ENCODE results near the gene MOCS3.

The MOCS3 gene, protein sequence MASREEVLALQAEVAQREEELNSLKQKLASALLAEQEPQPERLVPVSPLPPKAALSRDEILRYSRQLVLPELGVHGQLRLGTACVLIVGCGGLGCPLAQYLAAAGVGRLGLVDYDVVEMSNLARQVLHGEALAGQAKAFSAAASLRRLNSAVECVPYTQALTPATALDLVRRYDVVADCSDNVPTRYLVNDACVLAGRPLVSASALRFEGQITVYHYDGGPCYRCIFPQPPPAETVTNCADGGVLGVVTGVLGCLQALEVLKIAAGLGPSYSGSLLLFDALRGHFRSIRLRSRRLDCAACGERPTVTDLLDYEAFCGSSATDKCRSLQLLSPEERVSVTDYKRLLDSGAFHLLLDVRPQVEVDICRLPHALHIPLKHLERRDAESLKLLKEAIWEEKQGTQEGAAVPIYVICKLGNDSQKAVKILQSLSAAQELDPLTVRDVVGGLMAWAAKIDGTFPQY

DNA sequence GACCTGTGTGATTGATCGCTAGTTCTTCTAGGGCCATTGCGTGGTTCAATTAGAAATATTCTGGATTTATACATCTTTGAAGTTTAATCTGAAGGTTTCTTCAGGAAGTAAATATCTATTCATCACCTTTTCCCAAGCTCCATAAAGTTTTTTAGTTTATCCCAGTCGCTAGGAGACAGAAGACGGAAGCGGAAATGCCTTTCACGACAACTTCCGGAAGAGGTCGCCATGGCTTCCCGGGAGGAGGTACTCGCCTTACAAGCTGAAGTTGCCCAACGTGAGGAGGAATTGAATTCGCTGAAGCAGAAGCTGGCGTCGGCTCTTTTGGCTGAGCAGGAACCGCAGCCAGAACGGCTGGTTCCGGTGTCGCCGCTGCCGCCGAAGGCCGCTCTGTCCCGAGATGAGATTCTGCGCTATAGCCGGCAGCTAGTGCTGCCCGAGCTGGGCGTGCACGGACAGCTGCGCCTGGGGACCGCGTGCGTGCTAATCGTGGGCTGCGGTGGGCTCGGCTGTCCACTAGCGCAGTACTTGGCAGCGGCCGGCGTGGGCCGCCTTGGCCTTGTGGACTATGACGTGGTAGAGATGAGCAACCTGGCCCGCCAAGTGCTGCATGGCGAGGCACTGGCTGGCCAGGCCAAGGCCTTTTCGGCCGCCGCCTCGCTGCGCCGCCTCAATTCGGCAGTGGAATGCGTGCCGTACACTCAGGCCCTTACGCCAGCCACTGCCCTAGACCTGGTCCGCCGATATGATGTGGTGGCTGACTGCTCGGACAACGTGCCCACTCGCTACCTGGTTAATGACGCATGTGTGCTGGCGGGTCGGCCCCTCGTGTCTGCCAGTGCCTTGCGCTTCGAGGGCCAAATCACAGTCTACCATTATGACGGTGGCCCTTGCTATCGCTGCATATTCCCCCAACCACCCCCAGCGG, at the start of gene MOCS3:
MOCS3 (plus strand) TSS at position 204 of the 928 bp plus-strand sequence; CDS start at position 229, 25 bp downstream.
- Mint-ChIP-seq H3K4me3 (peak within 1 kb of the TSS; percentile 96), H3K36me3 (ENCODE audit: low read depth) (peaks cover 21% of the 10 kb centered on the region), H3K27me3 (ENCODE audit: low read depth) (no peaks in the 10 kb centered on the region), H3K27ac (peak within 1 kb of the TSS; percentile 97), H3K9me3 (no peaks in the 10 kb centered on the region), H3K4me1 (ENCODE audit: low read depth) (peaks cover 28% of the 10 kb centered on the region)
- peak; percentile 78 for DNase-seq (ENCODE audit: low spot score)

DNA sequence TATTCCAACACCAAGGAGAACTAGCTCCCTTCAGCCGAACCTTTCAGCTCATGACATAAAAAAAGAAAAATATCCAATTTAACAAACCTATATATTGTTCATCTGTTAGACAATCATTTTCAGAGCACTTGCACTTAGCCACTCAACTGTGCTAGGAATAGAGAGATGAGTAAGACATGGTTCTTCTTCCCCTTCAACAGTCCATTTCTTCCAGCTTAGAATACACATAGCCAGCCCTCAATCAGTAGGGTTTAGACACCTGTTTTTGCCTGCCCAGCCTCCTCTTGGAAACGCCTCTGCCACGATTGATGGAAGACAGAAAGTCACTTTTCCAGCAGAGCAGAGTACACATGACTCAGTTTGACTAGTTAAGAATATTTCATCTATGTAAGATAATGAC, 49.2 kb upstream of the MOCS3 start:
- no peak for DNase-seq (ENCODE audit: low spot score)
- Mint-ChIP-seq H3K27ac (no peak overlapping the region), H3K4me3 (no peak overlapping the region), H3K4me1 (ENCODE audit: low read depth) (peaks cover 34% of the 10 kb centered on the region), H3K27me3 (ENCODE audit: low read depth) (no peaks in the 10 kb centered on the region), H3K36me3 (ENCODE audit: low read depth) (peaks cover 20% of the 10 kb centered on the region), H3K9me3 (no peaks in the 10 kb centered on the region)

DNA sequence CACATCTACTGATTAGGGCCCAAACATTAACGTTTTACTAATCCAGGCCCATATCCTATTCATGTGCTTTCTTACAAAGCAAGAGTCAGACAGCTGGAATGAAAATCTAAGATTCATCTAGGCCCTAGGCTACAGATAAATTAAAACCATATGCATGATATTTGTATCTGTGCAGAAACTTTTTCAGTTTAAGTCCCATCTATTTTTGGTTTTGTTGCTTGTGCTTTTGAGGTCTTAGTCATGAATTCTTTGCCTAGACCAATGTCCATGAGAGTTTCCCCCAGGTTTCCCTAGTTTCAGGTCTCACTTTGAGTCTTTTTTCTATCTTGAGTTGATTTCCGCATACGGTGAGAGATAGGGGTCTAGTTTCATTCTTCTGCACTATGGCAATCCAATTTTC, 47.6 kb upstream of the MOCS3 start:
- no peak for DNase-seq (ENCODE audit: low spot score)
- peaks cover 42% of the 10 kb centered on the region for H3K4me1 Mint-ChIP-seq (ENCODE audit: low read depth)
- H3K9me3 Mint-ChIP-seq: no peaks in the 10 kb centered on the region
- H3K36me3 Mint-ChIP-seq (ENCODE audit: low read depth): peaks cover 20% of the 10 kb centered on the region
- H3K27me3 Mint-ChIP-seq (ENCODE audit: low read depth): no peaks in the 10 kb centered on the region
- no peak overlapping the region for H3K27ac Mint-ChIP-seq
- H3K4me3 Mint-ChIP-seq: no peak overlapping the region

DNA sequence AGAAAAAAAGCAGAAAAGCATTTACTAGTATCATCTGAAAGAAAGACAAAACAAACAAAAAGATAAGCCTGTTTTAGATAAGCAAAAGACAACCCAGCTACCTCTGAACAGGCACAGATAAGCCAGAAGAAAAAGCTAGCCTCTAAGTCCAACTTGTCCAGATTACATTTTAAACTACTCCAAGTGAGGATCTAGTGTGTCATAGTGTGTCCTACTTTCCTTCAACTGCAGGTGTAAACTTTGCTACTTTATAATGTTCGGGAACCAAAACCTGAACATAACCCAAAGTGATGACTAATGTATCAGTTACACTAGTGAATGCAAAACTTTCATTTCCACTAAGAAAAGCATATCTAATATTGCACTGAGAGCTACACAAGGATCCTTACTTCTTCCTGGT, 46.9 kb upstream of the MOCS3 start:
- Mint-ChIP-seq H3K4me1 (ENCODE audit: low read depth) (peaks cover 48% of the 10 kb centered on the region), H3K9me3 (no peaks in the 10 kb centered on the region), H3K4me3 (no peak overlapping the region), H3K27me3 (ENCODE audit: low read depth) (no peaks in the 10 kb centered on the region), H3K27ac (peak overlapping the region; percentile 18), H3K36me3 (ENCODE audit: low read depth) (peaks cover 24% of the 10 kb centered on the region)
- no peak for DNase-seq (ENCODE audit: low spot score)

DNA sequence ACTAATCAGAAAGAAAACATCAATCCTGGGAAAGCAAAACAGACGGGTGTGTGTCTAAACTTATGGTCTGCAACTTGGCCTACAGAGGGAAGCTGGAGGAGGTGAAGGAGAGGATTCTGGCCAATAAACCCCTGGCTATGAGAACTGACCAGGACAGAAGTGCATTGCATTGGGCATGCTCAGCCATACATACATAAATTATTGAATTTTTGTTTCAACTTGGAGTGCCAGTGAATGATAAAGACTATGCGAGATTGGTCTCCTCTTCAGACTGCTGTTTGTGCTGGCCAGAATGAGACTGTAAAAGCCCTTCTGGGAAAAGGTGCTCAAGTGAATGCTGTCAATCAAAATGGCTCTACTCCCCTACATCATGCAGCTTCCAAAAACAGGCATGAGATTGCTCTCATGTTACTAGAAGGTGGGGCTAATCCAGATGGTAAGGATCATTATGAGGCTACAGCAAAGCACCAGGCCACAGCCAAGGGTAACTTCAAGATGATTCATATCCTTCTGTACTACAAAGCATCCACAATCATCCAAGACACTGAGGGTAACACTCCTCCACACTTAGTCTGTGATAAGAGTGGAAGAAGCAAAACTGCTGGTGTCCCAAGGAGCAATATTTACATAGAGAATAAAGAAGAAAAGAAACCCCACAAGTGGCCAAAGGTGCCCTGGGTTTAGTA, 44.8 kb upstream of the MOCS3 start:
- Mint-ChIP-seq H3K27ac (peak overlapping the region; percentile 55), H3K27me3 (ENCODE audit: low read depth) (no peaks in the 10 kb centered on the region), H3K4me1 (ENCODE audit: low read depth) (peaks cover 57% of the 10 kb centered on the region), H3K4me3 (no peak overlapping the region), H3K36me3 (ENCODE audit: low read depth) (peaks cover 30% of the 10 kb centered on the region), H3K9me3 (no peaks in the 10 kb centered on the region)
- peak; percentile 34 for DNase-seq (ENCODE audit: low spot score)

DNA sequence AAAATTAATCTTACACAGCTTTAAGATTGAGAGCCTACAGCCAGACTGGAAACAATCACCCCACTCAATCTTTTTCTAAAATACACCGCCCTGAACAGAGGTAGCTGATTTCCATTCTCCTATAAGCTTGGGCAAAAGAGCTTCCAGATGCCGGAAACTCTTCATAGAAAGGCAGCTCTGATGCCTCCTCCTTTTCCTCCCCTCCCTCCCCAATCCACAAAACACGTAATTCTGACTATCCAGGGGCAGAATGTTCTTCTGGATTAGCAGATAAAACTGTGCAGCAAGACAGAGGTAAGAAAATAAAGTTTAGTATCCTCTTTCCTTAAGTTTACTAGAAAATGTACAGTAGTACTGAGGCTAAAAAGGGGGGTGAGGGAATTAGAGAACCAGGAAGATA, 43.2 kb upstream of the MOCS3 start:
- Mint-ChIP-seq H3K27me3 (ENCODE audit: low read depth) (no peaks in the 10 kb centered on the region), H3K36me3 (ENCODE audit: low read depth) (peaks cover 25% of the 10 kb centered on the region), H3K27ac (no peak overlapping the region), H3K4me1 (ENCODE audit: low read depth) (peaks cover 50% of the 10 kb centered on the region), H3K4me3 (no peak overlapping the region), H3K9me3 (no peaks in the 10 kb centered on the region)
- DNase-seq (ENCODE audit: low spot score): no peak

DNA sequence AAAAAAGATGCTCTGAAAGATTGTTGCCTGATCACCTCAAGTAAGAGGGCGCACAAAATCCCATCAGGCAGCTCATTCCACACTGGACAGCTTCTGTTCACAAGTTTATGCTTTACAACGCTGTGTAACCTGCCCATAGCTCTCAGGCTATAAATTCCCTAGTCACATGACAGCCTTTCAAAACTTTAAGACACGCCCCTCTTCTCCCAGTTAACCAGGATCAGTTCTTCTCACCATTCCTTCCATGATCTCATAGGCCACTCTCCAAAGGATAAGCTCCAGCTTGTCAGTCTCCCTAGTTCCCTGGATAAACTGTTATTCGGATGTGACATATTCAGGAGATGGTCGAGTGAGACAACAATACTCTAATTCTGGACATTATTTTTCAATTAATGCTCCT, 42.4 kb upstream of the MOCS3 start:
- DNase-seq (ENCODE audit: low spot score): no peak
- Mint-ChIP-seq H3K36me3 (ENCODE audit: low read depth) (peaks cover 25% of the 10 kb centered on the region), H3K27ac (no peak overlapping the region), H3K9me3 (no peaks in the 10 kb centered on the region), H3K4me3 (no peak overlapping the region), H3K27me3 (ENCODE audit: low read depth) (no peaks in the 10 kb centered on the region), H3K4me1 (ENCODE audit: low read depth) (peaks cover 44% of the 10 kb centered on the region)

DNA sequence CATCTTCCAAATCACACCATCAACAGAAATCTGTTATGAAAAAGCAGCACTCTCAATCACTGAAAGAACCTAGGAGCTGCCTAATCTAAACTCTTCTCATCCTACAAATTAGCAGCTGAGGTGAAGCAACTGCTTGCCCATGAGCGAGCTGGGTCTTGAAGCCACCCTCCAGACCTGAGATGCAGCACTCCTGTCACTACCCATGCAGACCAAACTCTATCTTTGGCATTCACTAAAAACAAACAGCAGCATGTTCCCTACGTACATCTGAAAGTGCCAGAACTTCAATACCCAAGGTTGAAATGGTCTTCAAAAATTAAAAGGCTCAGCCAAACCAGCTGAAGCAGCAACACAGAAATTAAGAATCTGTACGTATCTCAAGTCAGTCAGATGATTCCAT, 41.7 kb upstream of the MOCS3 start:
- peaks cover 37% of the 10 kb centered on the region for H3K4me1 Mint-ChIP-seq (ENCODE audit: low read depth)
- H3K27me3 Mint-ChIP-seq (ENCODE audit: low read depth): no peaks in the 10 kb centered on the region
- H3K36me3 Mint-ChIP-seq (ENCODE audit: low read depth): peaks cover 25% of the 10 kb centered on the region
- no peaks in the 10 kb centered on the region for H3K9me3 Mint-ChIP-seq
- H3K4me3 Mint-ChIP-seq: no peak overlapping the region
- no peak for DNase-seq (ENCODE audit: low spot score)
- H3K27ac Mint-ChIP-seq: peak overlapping the region; percentile 41

DNA sequence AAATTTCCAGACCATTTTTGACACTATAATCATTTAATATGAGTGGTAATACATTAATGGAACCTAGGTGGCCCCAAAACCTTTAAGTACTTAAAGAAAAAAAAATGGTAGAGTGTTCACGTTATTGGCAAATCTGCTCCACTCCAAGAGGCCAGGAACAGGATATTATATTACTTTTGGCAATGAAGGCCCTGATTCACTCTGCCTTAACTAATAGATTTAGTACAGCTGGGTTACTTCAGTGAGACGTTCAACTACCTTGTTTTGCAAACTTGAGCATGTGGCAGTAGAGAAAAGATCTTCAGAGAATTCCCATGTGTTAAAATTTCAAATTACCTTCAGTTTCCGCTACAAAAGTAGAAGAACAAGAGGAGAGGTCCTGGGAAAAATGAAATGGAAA, 40.2 kb upstream of the MOCS3 start:
- Mint-ChIP-seq H3K4me3 (no peak overlapping the region), H3K27ac (no peak overlapping the region), H3K4me1 (ENCODE audit: low read depth) (peaks cover 39% of the 10 kb centered on the region), H3K27me3 (ENCODE audit: low read depth) (no peaks in the 10 kb centered on the region), H3K36me3 (ENCODE audit: low read depth) (peaks cover 27% of the 10 kb centered on the region), H3K9me3 (no peaks in the 10 kb centered on the region)
- DNase-seq (ENCODE audit: low spot score): no peak

DNA sequence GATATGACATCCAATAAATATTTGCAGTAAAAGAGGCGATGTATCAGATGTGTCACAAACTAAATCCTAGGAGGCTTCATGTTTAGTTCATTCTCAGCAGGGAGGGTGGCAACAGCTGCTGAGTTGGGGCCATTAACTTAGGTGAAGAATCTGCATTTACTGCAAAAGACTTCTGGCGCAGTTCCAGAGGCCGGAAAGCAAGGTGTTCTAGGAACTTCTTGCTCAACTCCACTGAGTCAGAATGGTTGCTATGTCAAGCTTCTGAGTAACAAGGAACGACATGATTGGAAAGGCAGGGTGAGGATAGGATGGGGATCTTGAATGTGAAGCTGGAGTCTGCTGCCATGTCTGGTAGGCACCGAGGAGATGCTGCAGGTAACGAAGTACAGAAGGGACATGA, 39.1 kb upstream of the MOCS3 start:
- no peak overlapping the region for H3K27ac Mint-ChIP-seq
- no peak overlapping the region for H3K4me3 Mint-ChIP-seq
- DNase-seq (ENCODE audit: low spot score): no peak
- H3K36me3 Mint-ChIP-seq (ENCODE audit: low read depth): peaks cover 23% of the 10 kb centered on the region
- no peaks in the 10 kb centered on the region for H3K9me3 Mint-ChIP-seq
- H3K4me1 Mint-ChIP-seq (ENCODE audit: low read depth): peaks cover 33% of the 10 kb centered on the region
- H3K27me3 Mint-ChIP-seq (ENCODE audit: low read depth): no peaks in the 10 kb centered on the region

DNA sequence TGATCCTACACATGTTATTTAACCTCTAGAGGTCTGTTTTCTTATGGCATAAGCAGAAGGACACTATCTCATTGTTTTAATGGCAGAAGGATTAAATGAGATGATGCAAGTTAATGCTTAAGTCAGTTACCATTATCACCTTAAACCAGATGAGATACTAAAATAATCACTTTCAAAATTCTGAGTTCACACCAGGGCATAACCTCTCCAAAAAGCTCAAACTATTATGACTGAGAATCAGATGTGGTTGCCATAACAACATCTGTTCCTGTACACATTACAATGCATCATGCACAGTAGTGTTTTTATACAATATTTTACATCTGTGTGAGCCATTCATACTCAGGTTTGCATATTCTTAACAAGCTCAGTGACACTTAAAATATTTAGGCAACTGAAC, 37.6 kb upstream of the MOCS3 start:
- H3K4me1 Mint-ChIP-seq (ENCODE audit: low read depth): peaks cover 36% of the 10 kb centered on the region
- H3K9me3 Mint-ChIP-seq: no peaks in the 10 kb centered on the region
- no peak overlapping the region for H3K4me3 Mint-ChIP-seq
- H3K27ac Mint-ChIP-seq: no peak overlapping the region
- H3K36me3 Mint-ChIP-seq (ENCODE audit: low read depth): peaks cover 32% of the 10 kb centered on the region
- no peaks in the 10 kb centered on the region for H3K27me3 Mint-ChIP-seq (ENCODE audit: low read depth)
- DNase-seq (ENCODE audit: low spot score): no peak

DNA sequence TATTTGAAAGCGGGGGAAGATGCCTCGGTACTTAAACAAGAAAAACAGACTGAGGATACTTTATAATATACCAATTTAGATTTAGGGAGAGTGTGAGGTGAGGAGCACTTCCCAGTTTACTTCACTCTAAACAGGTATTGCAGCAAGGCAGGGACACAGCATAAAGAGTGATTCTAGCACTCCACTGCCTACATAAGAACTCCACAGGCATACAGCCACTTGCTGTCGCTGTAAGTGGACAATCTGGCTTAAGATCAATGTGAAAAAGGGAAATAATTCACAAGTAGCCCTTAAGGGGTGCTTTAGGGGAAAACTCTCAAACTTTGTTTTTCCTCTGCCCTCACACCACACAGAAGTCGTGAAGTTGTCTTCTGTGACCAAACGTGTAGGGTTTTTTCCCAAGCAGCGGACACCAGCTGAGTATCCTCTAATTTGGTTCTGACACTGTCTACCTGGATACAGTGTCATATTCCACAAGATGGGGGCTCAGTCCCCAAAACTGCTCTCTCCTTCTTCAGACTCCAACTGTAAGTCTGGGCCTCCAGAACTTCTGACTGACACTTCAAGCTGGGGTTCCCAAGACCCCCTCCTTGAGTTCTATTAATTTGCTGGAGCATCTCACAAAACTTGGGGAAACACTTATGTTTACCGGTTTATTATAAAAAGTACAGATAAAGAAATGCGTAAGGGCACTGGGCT, 36.7 kb upstream of the MOCS3 start:
- peaks cover 29% of the 10 kb centered on the region for H3K4me1 Mint-ChIP-seq (ENCODE audit: low read depth)
- H3K27ac Mint-ChIP-seq: no peak overlapping the region
- H3K36me3 Mint-ChIP-seq (ENCODE audit: low read depth): peaks cover 26% of the 10 kb centered on the region
- no peaks in the 10 kb centered on the region for H3K9me3 Mint-ChIP-seq
- no peak overlapping the region for H3K4me3 Mint-ChIP-seq
- no peaks in the 10 kb centered on the region for H3K27me3 Mint-ChIP-seq (ENCODE audit: low read depth)
- DNase-seq (ENCODE audit: low spot score): no peak

DNA sequence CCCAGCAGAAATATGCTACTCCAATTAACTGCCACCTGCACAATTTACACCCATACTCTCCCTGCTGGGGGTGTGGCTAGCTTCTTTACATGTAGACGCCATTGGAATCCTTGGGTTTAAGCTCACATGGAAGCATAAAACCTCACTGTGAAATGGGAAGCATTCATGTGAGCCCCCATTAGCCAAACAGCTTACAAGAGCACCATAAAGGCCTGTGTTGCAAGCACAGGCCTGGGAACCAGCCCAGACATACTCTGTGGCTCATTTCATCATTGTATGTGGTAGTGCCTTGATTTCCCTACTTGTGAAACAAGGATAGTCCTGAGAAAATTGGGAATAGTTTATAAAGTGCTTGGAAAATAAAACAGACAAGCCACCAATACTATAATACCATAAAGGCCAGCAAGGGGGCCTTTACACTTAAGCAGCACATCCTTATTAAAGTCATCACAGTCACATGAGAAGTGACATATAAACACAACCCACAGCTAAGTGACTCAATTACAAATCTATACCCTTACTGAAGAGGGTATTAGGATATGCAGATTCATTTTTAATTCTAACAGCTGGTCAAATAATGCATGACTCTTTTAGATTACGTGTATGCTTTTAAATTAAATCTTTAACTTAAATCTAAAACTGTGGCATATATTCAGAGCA, 34.2 kb upstream of the MOCS3 start:
- no peak for DNase-seq (ENCODE audit: low spot score)
- no peaks in the 10 kb centered on the region for H3K27me3 Mint-ChIP-seq (ENCODE audit: low read depth)
- H3K9me3 Mint-ChIP-seq: no peaks in the 10 kb centered on the region
- H3K4me3 Mint-ChIP-seq: no peak overlapping the region
- no peak overlapping the region for H3K27ac Mint-ChIP-seq
- H3K4me1 Mint-ChIP-seq (ENCODE audit: low read depth): peaks cover 41% of the 10 kb centered on the region
- H3K36me3 Mint-ChIP-seq (ENCODE audit: low read depth): peaks cover 42% of the 10 kb centered on the region
